Raji (cell line): ENCODE results near the gene EMCN.

Source experiments
- POLR2A ChIP-seq: IDR thresholded peaks from 2 replicates; pipeline ENCODE4 v1.6.1; 2011; ENCODE audit warnings: low read depth, low read length, control low read depth; ENCODE audit not compliant: insufficient read depth

EMCN gene

GRCh38 chr4:100430451-100430850 is 87.4 kb downstream of the EMCN start:
- TF ChIP-seq POLR2A, result no peak

GRCh38 chr4:100429616-100430015 is 88.2 kb downstream of the EMCN start:
- TF ChIP-seq POLR2A, result no peak

GRCh38 chr4:100428051-100428450 is 89.8 kb downstream of the EMCN start:
- TF ChIP-seq POLR2A, result no peak

- no peak for TF ChIP-seq POLR2A
Measured at GRCh38 chr4:100424376-100424775, 93.4 kb downstream of the EMCN start.

- no peak for TF ChIP-seq POLR2A
Measured at GRCh38 chr4:100422894-100423293, 94.9 kb downstream of the EMCN start.

- no peak for TF ChIP-seq POLR2A
Measured at GRCh38 chr4:100421361-100421978, 96.4 kb downstream of the EMCN start.

GRCh38 chr4:100420571-100420970 is 97.3 kb downstream of the EMCN start:
- no peak for TF ChIP-seq POLR2A

- TF ChIP-seq POLR2A, result no peak
Measured at GRCh38 chr4:100417565-100417964, 100.3 kb downstream of the EMCN start.

- TF ChIP-seq POLR2A, result no peak
Measured at GRCh38 chr4:100414016-100414790, 103.6 kb downstream of the EMCN start.

- TF ChIP-seq POLR2A, result no peak
Measured at GRCh38 chr4:100391863-100392262, 126.0 kb downstream of the EMCN start.

- no peak for TF ChIP-seq POLR2A
Measured at GRCh38 chr4:100391086-100391485, 126.7 kb downstream of the EMCN start.

GRCh38 chr4:100386270-100386669 is 131.6 kb downstream of the EMCN start:
- no peak for TF ChIP-seq POLR2A

GRCh38 chr4:100379583-100380105 is 138.2 kb downstream of the EMCN start:
- TF ChIP-seq POLR2A, result no peak

- no peak for TF ChIP-seq POLR2A
Measured at GRCh38 chr4:100372432-100372831, 145.4 kb downstream of the EMCN start.

GRCh38 chr4:100369871-100370270 is 148.0 kb downstream of the EMCN start:
- TF ChIP-seq POLR2A, result no peak

- no peak for TF ChIP-seq POLR2A
Measured at GRCh38 chr4:100367451-100367850, 150.4 kb downstream of the EMCN start.
